ENCODE measurements around the gene ZRANB2. TPM values are rescaled to one million over a fixed set of nuclear protein-coding genes. Genes with fewer than 3 reads are reported as not detected.
A peak's percentile ranks its signal among the peaks of the same experiment; 100 is the strongest.

The ZRANB2 gene
- 23.0 TPM for polyA plus RNA-seq (2012; ENCODE audit: insufficient read depth, insufficient read length, low read depth)

- Histone ChIP-seq H3K4me3 (ENCODE audit: low read depth, low read length) (peak within 1 kb of the TSS; percentile 96), H3K27me3 (no peaks in the 10 kb centered on the region), H3K9me3 (no peaks in the 10 kb centered on the region), H3K4me1 (no peaks in the 10 kb centered on the region), H3K36me3 (peaks cover 19% of the 10 kb centered on the region)
- DNase-seq, result peak; percentile 84
- TF ChIP-seq CTCF (IDR thresholded peaks at IDR 0.05; ENCODE audit: low read depth, low read length), result peak; percentile 60
These were observed at the start of gene ZRANB2 for GRCh38 chr1:71080739-71081696. ZRANB2 (minus strand) TSS chr1:71081035; CDS start chr1:71080995, 40 bp downstream.

GRCh38 chr1:71128060-71128459 is 47.2 kb upstream of the ZRANB2 start:
- no peak for TF ChIP-seq CTCF (IDR thresholded peaks at IDR 0.05; ENCODE audit: low read depth, low read length)
- no peaks in the 10 kb centered on the region for H3K27me3 ChIP-seq
- no peaks in the 10 kb centered on the region for H3K4me1 ChIP-seq
- H3K4me3 ChIP-seq (ENCODE audit: low read depth, low read length), result no peak overlapping the region
- no peaks in the 10 kb centered on the region for H3K9me3 ChIP-seq
- no peaks in the 10 kb centered on the region for H3K36me3 ChIP-seq
- DNase-seq, result no peak

- Histone ChIP-seq H3K36me3 (no peaks in the 10 kb centered on the region), H3K9me3 (no peaks in the 10 kb centered on the region), H3K4me1 (no peaks in the 10 kb centered on the region), H3K27me3 (no peaks in the 10 kb centered on the region), H3K4me3 (ENCODE audit: low read depth, low read length) (no peak overlapping the region)
- TF ChIP-seq CTCF (IDR thresholded peaks at IDR 0.05; ENCODE audit: low read depth, low read length), result no peak
- DNase-seq, result no peak
These were observed 37.3 kb upstream of the ZRANB2 start for GRCh38 chr1:71118086-71118485.

GRCh38 chr1:71116729-71117128 is 35.9 kb upstream of the ZRANB2 start:
- no peak for TF ChIP-seq CTCF (IDR thresholded peaks at IDR 0.05; ENCODE audit: low read depth, low read length)
- no peaks in the 10 kb centered on the region for H3K9me3 ChIP-seq
- H3K4me1 ChIP-seq, result no peaks in the 10 kb centered on the region
- no peak overlapping the region for H3K4me3 ChIP-seq (ENCODE audit: low read depth, low read length)
- no peaks in the 10 kb centered on the region for H3K27me3 ChIP-seq
- H3K36me3 ChIP-seq, result no peaks in the 10 kb centered on the region
- no peak for DNase-seq

GRCh38 chr1:71106658-71107322 is 26.0 kb upstream of the ZRANB2 start:
- H3K4me3 ChIP-seq (ENCODE audit: low read depth, low read length), result no peak overlapping the region
- TF ChIP-seq CTCF (IDR thresholded peaks at IDR 0.05; ENCODE audit: low read depth, low read length), result no peak
- H3K27me3 ChIP-seq, result no peaks in the 10 kb centered on the region
- H3K4me1 ChIP-seq, result no peaks in the 10 kb centered on the region
- DNase-seq, result no peak
- no peaks in the 10 kb centered on the region for H3K9me3 ChIP-seq
- no peaks in the 10 kb centered on the region for H3K36me3 ChIP-seq

Measured in BE2C (cell line).